GM12892 (cell line): ENCODE results near the gene RELN.

Experiments
- POLR2A ChIP-seq: IDR thresholded peaks from 2 replicates; pipeline ENCODE4 v1.6.1; 2011; ENCODE audit warnings: low read depth, low read length, control low read depth
- POLR2AphosphoS5 ChIP-seq: IDR thresholded peaks from 2 replicates; pipeline ENCODE4 v1.6.1; 2011; ENCODE audit warnings: low read depth, low read length, control low read depth
- TAF1 ChIP-seq: IDR thresholded peaks from 2 replicates; pipeline ENCODE4 v1.6.1; 2011; ENCODE audit warnings: low read depth, mild to moderate bottlenecking, control low read depth, low read length, borderline replicate concordance

DNA sequence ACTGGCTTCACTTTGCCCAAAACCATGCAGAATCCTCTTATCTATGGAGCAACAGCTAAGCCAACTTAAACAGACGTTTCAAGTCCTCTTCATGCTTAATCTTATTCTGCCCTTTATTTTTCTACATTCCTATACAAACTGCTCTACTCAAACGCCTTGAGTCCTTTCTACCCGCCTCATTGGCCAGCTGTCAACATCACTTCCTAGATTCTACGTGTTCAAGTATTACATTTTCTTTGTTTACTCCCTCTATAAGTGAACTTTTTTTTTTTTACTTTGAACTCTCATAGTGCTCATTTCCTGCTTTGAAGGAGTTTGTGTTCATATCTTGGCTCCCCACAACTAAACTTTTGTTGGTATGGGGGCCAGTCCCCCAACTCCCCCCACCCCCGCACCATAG is 514.5 kb downstream of the RELN start:
- no peak for TF ChIP-seq TAF1
- no peak for TF ChIP-seq POLR2AphosphoS5
- TF ChIP-seq POLR2A = no peak
